Psoas muscle (tissue), 8 donors: ENCODE data around the gene EEF1G. TPM values are rescaled to one million over a fixed set of nuclear protein-coding genes. Genes with fewer than 3 reads are reported as not detected.

Experiments used
- ATAC-seq, 4 donors: fragments of 200-7000 bp; cut with Tn5 transposase; one replicate each; pipeline ENCODE4 v1.9.1; 2020; ENCODE audit warnings: moderate library complexity in 3 of 4, mild to moderate bottlenecking in 2 of 4
- DNase-seq, 2 donors: peaks; one replicate each; pipeline ENCODE4 v3.0.0-alpha.2; 2020
- H3K27ac ChIP-seq: fragments of 200-600 bp; one replicate; pipeline ENCODE4 v1.8.0; 2022
- H3K27me3 ChIP-seq, 3 donors: fragments of 200-600 bp in 1 of 3; one replicate each; pipeline versions ENCODE4 v1.6.1 to v1.8.0; 2013 to 2022; ENCODE audit warnings: low read length in 2 of 3, mild to moderate bottlenecking in 2 of 3, moderate library complexity in 1 of 3; ENCODE audit not compliant: insufficient read depth in 3 of 3
- H3K36me3 ChIP-seq, 2 donors: fragments of 200-600 bp in 1 of 2; one replicate each; pipeline versions ENCODE4 v1.6.1 to v1.8.0; 2013 to 2022; ENCODE audit warnings: low read depth in 1 of 2, mild to moderate bottlenecking in 1 of 2, moderate library complexity in 1 of 2; ENCODE audit not compliant: insufficient read depth in 1 of 2
- H3K4me1 ChIP-seq: fragments of 200-600 bp; one replicate; pipeline ENCODE4 v1.8.0; 2022
- H3K4me3 ChIP-seq: fragments of 200-600 bp; one replicate; pipeline ENCODE4 v1.8.0; 2022; ENCODE audit warnings: mild to moderate bottlenecking
- H3K9me3 ChIP-seq: fragments of 200-600 bp; one replicate; pipeline ENCODE4 v1.8.0; 2022
- WGBS, 3 donors: extraction: QIAGEN DNeasy Blood & Tissue Kit; methylation state at CpG; one replicate each; pipeline versions ENCODE4 v1.1.6 to v1.1.7; 2013; 5-methylcytosine and 5-hydroxymethylcytosine counted together
- intact Hi-C, 2 donors: fragments of 100-400 bp; cut with DNase I; formaldehyde crosslinking; loops; one replicate each; pipeline versions ENCODE4 v1.11.0 to v1.14.2; 2022
- polyA plus RNA-seq, 3 donors: library from polyadenylated mRNA; stranded (reverse); fragments of 200-250 nt; gene quantifications; one replicate each; pipeline ENCODE4 v1.2.3, GENCODE V29; 2013
- total RNA-seq, 4 donors: library from RNA; stranded (reverse); fragmentation: NEBNext Ultra II Directional in 2 of 4; extraction: Animal tissue kit (Norgen Biotek cat#: 25700) in 2 of 4; gene quantifications; one replicate each; pipeline versions ENCODE4 v1.2.1 to v1.2.4, GENCODE V29; 2021 to 2023
- TF ChIP-seq, protein P1 (sequence below): fragments of 200-600 bp; IDR thresholded peaks from one replicate; pipeline ENCODE4 v1.8.0; 2022; ENCODE audit warnings: antibody characterized with exemption
- donor health status: healthy with polysubstance abuse.
- donor health status: DM: no; HTN: no; CAD: no; lungs with moderate emphysema.
- donor health status: Bipolar disorder and iron deficiency.
- donor health status: healthy.
- donor health status: DM: yes; HTN: yes; CAD: no.
- donor health status: DM: no; HTN: no; CAD: no.
- donor health status: DM: no; HTN: no; CAD: no.
- donor health status: DM: yes; HTN: yes; CAD: no.

Gene EEF1G
- total and polyA plus RNA-seq, 7 donors = 1,137 to 2,356 (median 1,690) TPM

DNA sequence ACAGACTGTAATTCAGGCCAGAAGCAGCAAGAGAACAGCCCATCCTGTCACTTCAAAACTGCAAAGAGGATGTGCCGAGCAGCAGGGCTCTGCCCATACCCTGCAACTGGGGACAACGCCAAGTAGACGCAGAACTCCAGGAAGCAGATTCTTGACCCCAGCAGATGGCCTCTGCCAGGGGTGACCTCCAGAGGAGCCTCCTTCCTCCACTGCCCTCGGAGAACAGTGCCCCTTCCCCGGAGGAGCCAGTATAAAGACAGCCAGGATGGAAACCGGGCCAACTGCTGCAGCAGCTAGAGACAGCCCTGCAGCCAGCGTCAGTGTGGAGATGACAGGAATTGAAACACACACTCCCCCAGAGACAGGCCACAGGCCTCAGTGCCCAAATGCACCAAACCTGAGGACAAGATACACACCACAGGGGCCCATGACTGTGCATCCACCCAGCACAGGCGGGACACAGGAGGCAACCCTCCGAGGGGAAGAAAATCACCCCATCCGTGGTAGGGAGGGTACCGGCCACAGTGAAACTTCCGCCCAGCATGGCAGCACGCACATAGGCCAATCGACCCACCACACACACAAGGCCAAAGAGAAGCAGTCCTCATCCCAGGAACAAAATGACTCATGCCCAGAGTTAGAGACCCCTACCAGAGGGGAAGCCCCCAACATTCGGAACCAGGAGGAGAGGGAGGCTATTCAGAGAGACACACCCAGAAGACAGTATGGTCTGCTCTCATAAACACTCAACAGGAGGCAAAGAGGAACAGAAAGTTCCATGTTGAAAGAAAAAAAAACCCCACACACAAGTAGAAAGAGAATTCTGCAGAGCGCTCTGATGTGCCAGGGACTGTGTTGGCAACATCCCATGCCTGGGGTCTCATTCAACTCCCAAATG lies 32.6 kb downstream of the EEF1G start:
- TF ChIP-seq, protein P1, sequence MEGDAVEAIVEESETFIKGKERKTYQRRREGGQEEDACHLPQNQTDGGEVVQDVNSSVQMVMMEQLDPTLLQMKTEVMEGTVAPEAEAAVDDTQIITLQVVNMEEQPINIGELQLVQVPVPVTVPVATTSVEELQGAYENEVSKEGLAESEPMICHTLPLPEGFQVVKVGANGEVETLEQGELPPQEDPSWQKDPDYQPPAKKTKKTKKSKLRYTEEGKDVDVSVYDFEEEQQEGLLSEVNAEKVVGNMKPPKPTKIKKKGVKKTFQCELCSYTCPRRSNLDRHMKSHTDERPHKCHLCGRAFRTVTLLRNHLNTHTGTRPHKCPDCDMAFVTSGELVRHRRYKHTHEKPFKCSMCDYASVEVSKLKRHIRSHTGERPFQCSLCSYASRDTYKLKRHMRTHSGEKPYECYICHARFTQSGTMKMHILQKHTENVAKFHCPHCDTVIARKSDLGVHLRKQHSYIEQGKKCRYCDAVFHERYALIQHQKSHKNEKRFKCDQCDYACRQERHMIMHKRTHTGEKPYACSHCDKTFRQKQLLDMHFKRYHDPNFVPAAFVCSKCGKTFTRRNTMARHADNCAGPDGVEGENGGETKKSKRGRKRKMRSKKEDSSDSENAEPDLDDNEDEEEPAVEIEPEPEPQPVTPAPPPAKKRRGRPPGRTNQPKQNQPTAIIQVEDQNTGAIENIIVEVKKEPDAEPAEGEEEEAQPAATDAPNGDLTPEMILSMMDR = no peak
- intact Hi-C loops = loop anchor here (5.0 kb wide), 3 partner anchors 39 to 144 kb away; no protein-coding TSS in a partner anchor
- no peak for ATAC-seq

DNA sequence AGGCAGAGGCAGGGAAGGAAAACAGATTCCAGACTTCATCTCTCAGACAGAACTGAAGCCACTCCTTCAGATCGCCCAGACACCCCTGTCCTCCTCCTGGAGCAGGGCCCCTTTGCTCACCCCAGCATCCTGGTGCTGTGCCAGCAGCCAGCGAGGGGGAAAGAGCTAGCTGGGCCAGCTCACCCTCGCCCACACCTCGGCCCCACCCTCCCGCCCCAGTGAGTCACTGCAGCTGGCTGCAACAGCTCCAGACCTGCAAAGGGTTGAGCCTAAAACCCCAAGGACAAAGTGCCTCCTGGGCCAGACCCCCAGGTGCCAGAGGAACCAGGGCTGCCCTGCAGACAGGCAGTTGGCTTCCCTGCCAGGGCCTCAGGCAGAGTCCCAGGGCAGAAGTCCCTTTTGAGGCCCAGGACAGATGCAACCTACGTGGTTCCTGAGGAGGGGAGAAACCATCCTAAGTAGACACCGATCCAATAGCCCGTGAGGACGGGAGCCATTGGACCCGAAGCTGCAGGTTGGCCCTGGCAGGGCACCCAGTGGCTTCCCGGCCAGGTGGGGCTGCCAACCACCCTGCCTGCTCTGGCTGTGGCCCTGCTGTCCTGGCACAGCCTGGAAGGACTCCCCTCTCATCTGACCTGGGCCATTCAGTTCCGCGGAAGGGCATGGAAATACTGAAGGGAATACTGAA lies 34.3 kb downstream of the EEF1G start:
- Histone ChIP-seq H3K27me3 (no peaks in the 10 kb centered on the region), H3K27ac (peak overlapping the region; percentile 99), H3K9me3 (no peaks in the 10 kb centered on the region), H3K4me3 (peak overlapping the region; percentile 91), H3K4me1 (peaks cover 74% of the 10 kb centered on the region), H3K36me3 (peaks cover 9 to 22% of the 10 kb centered on the region in 2 donors)
- DNase-seq = peak; percentile 88 to 90
- intact Hi-C loops = no loop called here
- TF ChIP-seq, protein P1 = no peak
- WGBS, 3 donors = 3 to 8% (median 4%) methylated on average over 12 to 13 of the region's 13 CpGs
- peak; percentile 23 to 49 (median 45) for ATAC-seq

More for the DNA sequence above, 32.6 kb downstream of the EEF1G start:
- Histone ChIP-seq H3K9me3 (no peaks in the 10 kb centered on the region), H3K27ac (peak overlapping the region; percentile 99), H3K36me3 (peaks cover 2 to 6% of the 10 kb centered on the region in 2 donors), H3K27me3 (no peaks in the 10 kb centered on the region), H3K4me3 (peak overlapping the region; percentile 91), H3K4me1 (peaks cover 78% of the 10 kb centered on the region)
- peak; percentile 48 to 71 for DNase-seq
- 13 to 26% (median 14%) methylated on average over 16 of the region's 16 CpGs for WGBS, 3 donors

DNA sequence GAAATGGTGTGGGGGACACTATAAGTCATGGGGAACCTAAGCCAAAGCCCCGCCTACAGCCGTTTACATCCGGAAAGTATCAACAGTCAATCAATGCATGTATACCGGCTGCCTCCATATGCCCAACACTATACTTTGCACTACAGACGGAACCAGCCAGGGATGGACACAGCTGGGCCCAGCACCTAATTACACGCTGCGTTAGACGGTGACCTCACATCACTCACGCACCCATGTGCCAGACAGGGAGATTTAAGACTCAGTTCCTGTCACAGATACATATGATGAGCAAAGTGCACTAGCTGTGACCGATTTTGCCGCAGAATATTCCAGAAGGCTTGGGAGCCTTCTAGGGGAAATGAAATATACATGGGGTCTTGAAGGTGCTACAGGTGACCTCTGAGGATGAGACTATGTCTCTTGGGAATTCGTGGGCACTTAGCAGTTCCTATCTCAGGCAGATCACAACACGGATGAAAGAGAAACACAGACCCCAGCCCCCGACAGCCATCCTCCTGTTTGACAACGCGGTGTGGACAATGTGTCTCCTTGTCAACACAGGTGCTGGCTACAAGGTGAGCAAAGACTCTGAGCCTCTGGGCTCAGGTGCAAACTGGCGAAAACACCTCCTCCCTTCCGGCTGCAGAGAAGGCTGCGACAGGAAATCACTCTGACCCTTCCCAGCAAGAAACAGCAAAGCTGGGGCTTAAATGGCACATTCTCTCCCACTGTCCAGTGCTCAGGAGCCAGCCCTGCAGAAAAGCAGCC lies 35.0 kb downstream of the EEF1G start:
- H3K4me3 ChIP-seq = peak overlapping the region; percentile 91
- H3K27me3 ChIP-seq = no peaks in the 10 kb centered on the region
- TF ChIP-seq, protein P1 = no peak
- ATAC-seq (no peak), DNase-seq (no peak)
- intact Hi-C loops = no loop called here
- no peaks in the 10 kb centered on the region for H3K9me3 ChIP-seq
- H3K4me1 ChIP-seq = peaks cover 69% of the 10 kb centered on the region
- WGBS, 3 donors = 28 to 43% (median 33%) methylated on average over 19 of the region's 19 CpGs
- peak overlapping the region; percentile 99 for H3K27ac ChIP-seq
- H3K36me3 ChIP-seq = peaks cover 14 to 30% of the 10 kb centered on the region in 2 donors

DNA sequence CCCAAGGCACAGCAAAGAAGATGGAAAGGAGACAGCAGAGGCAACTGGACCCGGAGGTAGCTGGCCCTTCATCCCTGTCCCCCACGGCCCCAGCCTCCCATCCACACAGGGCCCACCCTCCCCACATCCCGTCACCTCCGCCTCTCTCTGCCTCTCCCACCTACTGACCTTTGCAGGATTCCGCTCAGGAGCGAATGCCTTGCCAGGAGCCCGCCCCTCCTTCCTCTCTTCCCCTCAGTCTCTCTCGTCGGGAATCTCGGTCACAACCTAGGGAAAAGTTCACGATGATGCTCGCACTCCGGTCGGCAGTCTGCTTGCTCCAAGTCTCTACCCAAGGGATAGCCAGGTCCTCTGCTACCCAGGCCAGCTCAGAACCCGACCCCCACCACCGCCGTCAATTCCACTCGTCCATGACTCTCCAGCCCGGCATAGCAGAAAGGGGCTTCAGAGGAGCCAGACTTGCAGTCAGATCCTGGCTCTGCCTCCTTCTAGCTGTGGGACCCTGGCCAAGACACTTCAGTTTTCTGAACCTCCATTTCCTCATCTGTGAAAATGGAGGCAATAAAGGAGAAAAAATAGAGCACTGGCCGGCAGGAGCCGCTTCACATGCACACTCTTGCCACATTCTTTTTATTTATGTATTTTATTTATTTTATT lies 37.3 kb downstream of the EEF1G start:
- ATAC-seq (no peak), DNase-seq (no peak)
- intact Hi-C loops = no loop called here
- TF ChIP-seq, protein P1 = no peak
- Histone ChIP-seq H3K27me3 (no peaks in the 10 kb centered on the region), H3K27ac (peak overlapping the region; percentile 36), H3K4me1 (peaks cover 47% of the 10 kb centered on the region), H3K36me3 (peaks cover 23 to 52% of the 10 kb centered on the region in 2 donors), H3K4me3 (no peak overlapping the region), H3K9me3 (no peaks in the 10 kb centered on the region)
- WGBS, 3 donors = 47 to 59% (median 56%) methylated on average over 20 to 21 of the region's 21 CpGs
